K562 (cell line): ENCODE data around the gene ICE2. TPM values are rescaled to one million over a fixed set of nuclear protein-coding genes. Genes with fewer than 3 reads are reported as not detected.

ENCODE experiments used
- ATAC-seq: fragments of 200-7000 bp; cut with Tn5 transposase; 3 replicates; pipeline ENCODE4 v1.9.1; 2020; ENCODE audit warnings: moderate library complexity
- BruUV-seq: library from RNA; stranded (reverse); fragments of 400-500 nt; replicated peaks from 2 replicates; lab custom pipeline; 2021; lab: Mats Ljungman, UMichigan
- CTCF ChIA-PET: fragments of 300-600 bp; formaldehyde crosslinking; extraction: SDS; loops from one replicate; lab custom pipeline; 2021; ENCODE audit warnings: low intra/inter-chr PET ratio; lab: Yijun Ruan, JAX
- POLR2A ChIA-PET: fragments of 300-600, 350-650 bp; sonication (Branson Sonifier 250); formaldehyde crosslinking; extraction: SDS; loops from one replicate; lab custom pipeline; 2021; ENCODE audit warnings: antibody characterized with exemption, inconsistent platforms; lab: Yijun Ruan, JAX
- DNase-seq, 4 experiments: peaks; one replicate each; pipeline versions ENCODE4 v3.0.0 to v3.0.0-alpha.2; 2011 to 2018; ENCODE audit warnings: low spot score in 3 of 4, mixed read lengths in 3 of 4; ENCODE audit errors: extremely low read depth in 1 of 4
- FAIRE-seq: peaks from 2 replicates; lab custom pipeline; 2011; peaks lifted over from hg19 to GRCh38; lab: Jason Lieb, UNC
- H2AFZ ChIP-seq: 2 replicates; pipeline ENCODE4 v1.6.0; 2011; ENCODE audit warnings: low read depth, low read length, control low read depth, inconsistent platforms
- H3K27ac ChIP-seq: fragments of 200-600 bp; 3 replicates; pipeline ENCODE4 v1.8.0; 2011; ENCODE audit warnings: low read depth, mild to moderate bottlenecking, control low read depth, inconsistent platforms, low read length, moderate library complexity, mixed read lengths; ENCODE audit errors: extremely low read depth
- H3K27me3 ChIP-seq, 2 experiments: fragments of 300-600 bp in 1 of 2; 2 replicates in 1 of 2; 3 replicates in 1 of 2; pipeline versions ENCODE4 v1.6.0 to v1.8.0; 2011; ENCODE audit warnings: inconsistent platforms in 2 of 2, low read length in 2 of 2, mild to moderate bottlenecking in 1 of 2, mixed read lengths in 1 of 2, moderate library complexity in 1 of 2; ENCODE audit not compliant: control insufficient read depth in 2 of 2, insufficient read depth in 2 of 2
- H3K36me3 ChIP-seq: fragments of 300-600 bp; 3 replicates; pipeline ENCODE4 v1.8.0; 2011; ENCODE audit warnings: mild to moderate bottlenecking, low read length, inconsistent platforms; ENCODE audit not compliant: control insufficient read depth, insufficient read depth
- H3K4me1 ChIP-seq, 2 experiments: fragments of 200-600 bp in 1 of 2; replicated peaks in 1 of 2; 2 replicates in 1 of 2; 3 replicates in 1 of 2; pipeline versions ENCODE4 v1.5.1 to v1.8.0; 2011; ENCODE audit warnings: inconsistent platforms in 2 of 2, low read length in 2 of 2, mild to moderate bottlenecking in 1 of 2, mixed read lengths in 1 of 2, moderate library complexity in 1 of 2; ENCODE audit not compliant: control insufficient read depth in 2 of 2, insufficient read depth in 2 of 2
- H3K4me2 ChIP-seq: 2 replicates; pipeline ENCODE4 v1.6.1; 2011; ENCODE audit warnings: low read length, control low read depth, inconsistent platforms, mixed read lengths; ENCODE audit not compliant: insufficient read depth
- H3K4me3 ChIP-seq: fragments of 200-600 bp; sonication (generic), shearing (Covaris generic); 2 replicates; pipeline ENCODE4 v1.5.1; 2016; ENCODE audit warnings: control low read depth, inconsistent platforms
- H3K79me2 ChIP-seq: fragments of 200-600 bp; 3 replicates; pipeline ENCODE4 v1.8.0; 2011; ENCODE audit warnings: low read length, inconsistent platforms; ENCODE audit not compliant: control insufficient read depth, insufficient read depth
- H3K9ac ChIP-seq, 2 experiments: 2 replicates each; pipeline versions ENCODE4 v1.6.0 to v1.6.1; 2011; ENCODE audit warnings: low read depth in 2 of 2, low read length in 2 of 2, control low read depth in 1 of 2, inconsistent platforms in 1 of 2, mild to moderate bottlenecking in 1 of 2, mixed read lengths in 1 of 2; ENCODE audit not compliant: insufficient read depth in 1 of 2
- H3K9me1 ChIP-seq: one replicate; pipeline ENCODE4 v1.6.0; 2011; ENCODE audit warnings: inconsistent platforms, mild to moderate bottlenecking, low read length, moderate library complexity; ENCODE audit not compliant: control insufficient read depth, insufficient read depth
- H3K9me3 ChIP-seq: replicated peaks from 2 replicates; pipeline ENCODE4 v1.5.1; 2011; ENCODE audit warnings: low read depth, low read length, inconsistent platforms; ENCODE audit not compliant: control insufficient read depth, insufficient read depth
- H4K20me1 ChIP-seq: replicated peaks from 2 replicates; pipeline ENCODE4 v1.6.1; 2011; ENCODE audit warnings: low read length, inconsistent platforms, mixed read lengths; ENCODE audit not compliant: control insufficient read depth, insufficient read depth
- CTCF ChIP-seq, 3 experiments: IDR thresholded peaks in 2 of 3; conservative IDR thresholded peaks in 1 of 3; 2 replicates each; pipeline ENCODE4 v1.5.1; 2011 to 2012; ENCODE audit warnings: low read length in 3 of 3, mild to moderate bottlenecking in 3 of 3, control low read depth in 2 of 3, improper control_type of control experiment in 1 of 3, inconsistent platforms in 1 of 3, low read depth in 1 of 3, mixed read lengths in 1 of 3, moderate library complexity in 1 of 3; ENCODE audit not compliant: insufficient read depth in 2 of 3
- DMBX1 ChIP-seq: fragments of 250-450 bp; sonication (Bioruptor Pico); IDR thresholded peaks from 2 replicates; pipeline ENCODE4 v1.8.0; 2022; ENCODE audit warnings: inconsistent platforms, mild to moderate bottlenecking, moderate library complexity, borderline replicate concordance
- KAT2B ChIP-seq: IDR thresholded peaks from one replicate; pipeline ENCODE4 v1.6.1; 2012; ENCODE audit warnings: low read depth, mild to moderate bottlenecking, control low read depth, inconsistent platforms, low read length, moderate library complexity
- LEF1 ChIP-seq: fragments of 450-650 bp; IDR thresholded peaks from 2 replicates; pipeline ENCODE4 v1.6.1; 2016; ENCODE audit warnings: mild to moderate bottlenecking
- MCM7 ChIP-seq, 2 experiments: fragments of 450-650 bp; IDR thresholded peaks; 2 replicates each; pipeline ENCODE4 v1.6.1; 2016 to 2018
- MEF2A ChIP-seq: IDR thresholded peaks from 2 replicates; pipeline ENCODE4 v1.6.1; 2011; ENCODE audit warnings: low read depth, mild to moderate bottlenecking, low read length, moderate library complexity; ENCODE audit not compliant: control insufficient read depth
- MITF ChIP-seq: IDR thresholded peaks from 2 replicates; pipeline ENCODE4 v1.6.1; 2014; ENCODE audit warnings: antibody characterized with exemption
- NEUROD1 ChIP-seq: fragments of 150-350 bp; IDR thresholded peaks from 2 replicates; pipeline ENCODE4 v1.6.1; 2014; ENCODE audit warnings: borderline replicate concordance, low read length, low read depth; ENCODE audit not compliant: partially characterized antibody
- NFXL1 ChIP-seq: fragments of 450-650 bp; formaldehyde crosslinking; IDR thresholded peaks from 2 replicates; pipeline ENCODE4 v1.4.0; 2021; ENCODE audit warnings: mild to moderate bottlenecking
- NR1H2 ChIP-seq: sonication (generic); formaldehyde crosslinking; IDR thresholded peaks from 2 replicates; pipeline ENCODE4 v1.4.0; 2020; ENCODE audit warnings: mild to moderate bottlenecking, missing genetic modification reagents
- RBM22 ChIP-seq: fragments of 200-400 bp; formaldehyde crosslinking; IDR thresholded peaks from 2 replicates; pipeline ENCODE4 v1.6.1; 2018; ENCODE audit warnings: low read length, low read depth; ENCODE audit not compliant: poor library complexity, severe bottlenecking
- SIX5 ChIP-seq, 2 experiments: IDR thresholded peaks; 2 replicates each; pipeline ENCODE4 v1.6.1; 2011; ENCODE audit warnings: low read length in 2 of 2, borderline replicate concordance in 1 of 2, low read depth in 1 of 2, mild to moderate bottlenecking in 1 of 2, moderate library complexity in 1 of 2; ENCODE audit not compliant: insufficient read depth in 1 of 2
- SMAD4 ChIP-seq: fragments of 250-450 bp; sonication (Bioruptor Pico); conservative IDR thresholded peaks from 2 replicates; pipeline ENCODE4 v1.8.0; 2021; ENCODE audit warnings: inconsistent platforms, mild to moderate bottlenecking, moderate library complexity
- TFAM ChIP-seq: fragments of 250-450 bp; sonication (Bioruptor Pico); conservative IDR thresholded peaks from 2 replicates; pipeline ENCODE4 v1.5.0; 2021; ENCODE audit warnings: mild to moderate bottlenecking, moderate library complexity
- THAP7 ChIP-seq: fragments of 250-450 bp; sonication (Bioruptor Pico); IDR thresholded peaks from 2 replicates; pipeline ENCODE4 v1.5.0; 2021
- ZBTB26 ChIP-seq: fragments of 450-650 bp; formaldehyde crosslinking; IDR thresholded peaks from 2 replicates; pipeline ENCODE4 v1.4.0; 2022; ENCODE audit warnings: missing genetic modification characterization
- ZBTB7A ChIP-seq: IDR thresholded peaks from 2 replicates; pipeline ENCODE4 v1.6.1; 2011; ENCODE audit warnings: low read depth, mild to moderate bottlenecking, low read length, moderate library complexity, borderline replicate concordance; ENCODE audit not compliant: control insufficient read depth
- ZNF444 ChIP-seq: fragments of 250-450 bp; sonication (Bioruptor Pico); IDR thresholded peaks from 2 replicates; pipeline ENCODE4 v1.4.0; 2020; ENCODE audit warnings: mild to moderate bottlenecking, moderate library complexity
- WGBS: fragments of 100-300 bp; shearing (Covaris generic); methylation state at CpG from one replicate; pipeline ENCODE4 v1.1.6; 2016; ENCODE audit warnings: low coverage, mixed read lengths; ENCODE audit not compliant: insufficient coverage; ENCODE audit errors: missing lambda C conversion rate; 5-methylcytosine and 5-hydroxymethylcytosine counted together
- in situ Hi-C: fragments of 300-500 bp; cut with MboI; formaldehyde crosslinking; loops from 4 replicates; pipeline ENCODE4 v1.15.0; 2018; ENCODE audit warnings: inconsistent platforms, mixed read lengths
- intact Hi-C: fragments of 100-400 bp; cut with micrococcal nuclease; formaldehyde crosslinking; loops from 2 replicates; pipeline ENCODE4 v1.14.2; 2022
- polyA plus RNA-seq, 8 experiments: library from polyadenylated mRNA; depleted of rRNA in 4 of 8; stranded (reverse) in 5 of 8; unstranded in 3 of 8; fragments of >200 nt; fragmentation: Nextera tagmentation in 2 of 8; fragmentation: Illumina TruSeq in 1 of 8; extraction: Ambion mirVana in 2 of 8; extraction: Trizol in 1 of 8; gene quantifications; 2 replicates each; pipeline versions ENCODE4 v1.2.1 to v1.2.3, GENCODE V29; 2011 to 2014; ENCODE audit warnings: inconsistent platforms in 1 of 8, missing spikeins in 1 of 8
- total RNA-seq, 7 experiments: library from RNA; depleted of rRNA in 6 of 7; stranded (reverse); fragments of >200 nt in 6 of 7; fragmentation: Illumina TruSeq in 2 of 7; extraction: Trizol in 2 of 7; gene quantifications; 2 replicates each; pipeline versions ENCODE4 v1.2.1 to v1.2.3, GENCODE V29; 2011 to 2021; ENCODE audit warnings: low replicate concordance in 1 of 7

Gene ICE2
- total and polyA plus RNA-seq, 9 of the 15 experiments (the other 6 are each of a cell fraction or from before 2014, with no cell fraction given) = 21.8 to 87.9 (median 58.1) TPM

- DNase-seq (no peak), ATAC-seq (no peak), FAIRE-seq (no peak)
- Histone ChIP-seq H3K9me1 (no peaks in the 10 kb centered on the region), H3K36me3 (peaks cover 19% of the 10 kb centered on the region; the same call in 2 of the 3 replicates), H3K27ac (no peak overlapping the region), H3K4me2 (no peak overlapping the region), H3K4me1 (peaks cover 22 to 25% of the 10 kb centered on the region in 2 experiments; a peak in 4 of 5 replicates), H4K20me1 (peaks cover 23% of the 10 kb centered on the region), H2AFZ (peak overlapping the region; percentile 99), H3K4me3 (no peak overlapping the region), H3K79me2 (peaks cover 29% of the 10 kb centered on the region), H3K27me3 (no peaks in the 10 kb centered on the region), H3K9ac (peak overlapping the region in 1 of 2 experiments; percentile 84; a peak in 1 of 4 replicates), H3K9me3 (no peaks in the 10 kb centered on the region)
- in situ Hi-C loops (no loop called here), intact Hi-C loops (no loop called here)
- ChIA-PET CTCF (no interaction called here), POLR2A (interaction anchor here (1.2 to 1.7 kb wide), 4 partner anchors 9 to 38 kb away, joined by 3 to 4 read pairs (median 4); no protein-coding TSS in a partner anchor)
- BruUV-seq = no TSS peak
- WGBS = 26% methylated on average over 1 of the region's 1 CpG
- TF ChIP-seq NEUROD1 = no peak
- no peak for TF ChIP-seq THAP7
- TF ChIP-seq RBM22 = no peak
- no peak for TF ChIP-seq SIX5 (IDR thresholded peaks at IDR 0.05; ENCODE audit: borderline replicate concordance in 1 of 2, insufficient read depth in 1 of 2, low read depth in 1 of 2, low read length in 2 of 2)
- no peak for TF ChIP-seq MEF2A
- TF ChIP-seq MITF = no peak
- TF ChIP-seq ZNF444 (CRISPR knock-in tag) = no peak
- TF ChIP-seq ZBTB26 (CRISPR knock-in tag) = no peak
- no peak for TF ChIP-seq LEF1
- TF ChIP-seq DMBX1 (CRISPR knock-in tag) = no peak
- no peak for TF ChIP-seq SMAD4
- TF ChIP-seq TFAM (CRISPR knock-in tag) = no peak
- no peak for TF ChIP-seq NR1H2 (CRISPR knock-in tag)
- TF ChIP-seq CTCF (IDR thresholded peaks at IDR 0.05 in 2 of 3, conservative IDR thresholded peaks at IDR 0.05 in 1 of 3; ENCODE audit: insufficient read depth in 2 of 3, low read depth in 1 of 3, low read length in 3 of 3) = no peak
- TF ChIP-seq NFXL1 = no peak
- TF ChIP-seq KAT2B = no peak
- TF ChIP-seq ZBTB7A = no peak
- no peak for TF ChIP-seq MCM7 (IDR thresholded peaks at IDR 0.05)
These were observed 79.0 kb downstream of the ICE2 start for GRCh38 chr15:60399931-60400330.
